HepG2 (cell line): ENCODE results near the gene LGI4. TPM values are rescaled to one million over a fixed set of nuclear protein-coding genes. Genes with fewer than 3 reads are reported as not detected.

Experiments
- ATAC-seq: fragments of 200-7000 bp; cut with Tn5 transposase; 3 replicates; pipeline ENCODE4 v1.9.1; 2020; ENCODE audit warnings: mild to moderate bottlenecking, moderate library complexity
- BruUV-seq: library from RNA; stranded (reverse); fragments of 400-500 nt; replicated peaks from 2 replicates; lab custom pipeline; 2021; lab: Mats Ljungman, UMichigan
- CTCF ChIA-PET: fragments of 300-600 bp; formaldehyde crosslinking; extraction: SDS; loops from one replicate; lab custom pipeline; 2021; ENCODE audit warnings: low total read pairs, inconsistent platforms, low intra/inter-chr PET ratio; lab: Yijun Ruan, JAX
- POLR2A ChIA-PET: fragments of 350-600 bp; sonication (Branson Sonifier 250); formaldehyde crosslinking; loops from one replicate; lab custom pipeline; 2020; ENCODE audit warnings: antibody characterized with exemption, inconsistent platforms; lab: Yijun Ruan, JAX
- DNase-seq: peaks from one replicate; pipeline ENCODE4 v3.0.0-alpha.2; 2015; ENCODE audit warnings: low spot score
- FAIRE-seq: peaks from 3 replicates; lab custom pipeline; 2011; peaks lifted over from hg19 to GRCh38; lab: Jason Lieb, UNC
- H2AFZ ChIP-seq: one replicate; pipeline ENCODE4 v1.6.1; 2011; ENCODE audit warnings: low read length, inconsistent platforms
- H3K27ac ChIP-seq: fragments of 300-600 bp; 3 replicates; pipeline ENCODE4 v1.8.0; 2011; ENCODE audit warnings: mixed run types, mild to moderate bottlenecking, mixed read lengths, low read length, inconsistent platforms; ENCODE audit not compliant: insufficient read depth; ENCODE audit errors: extremely low read length
- H3K27me3 ChIP-seq, 2 experiments: fragments of 200-600 bp in 1 of 2; 2 replicates in 1 of 2; 3 replicates in 1 of 2; pipeline versions ENCODE4 v1.6.0 to v1.8.0; 2011; ENCODE audit warnings: low read length in 2 of 2, mild to moderate bottlenecking in 2 of 2, moderate library complexity in 2 of 2, inconsistent platforms in 1 of 2; ENCODE audit not compliant: insufficient read depth in 2 of 2, control insufficient read depth in 1 of 2
- H3K36me3 ChIP-seq, 2 experiments: fragments of 200-600 bp in 1 of 2; replicated peaks in 1 of 2; 2 replicates in 1 of 2; 3 replicates in 1 of 2; pipeline versions ENCODE4 v1.5.1 to v1.8.0; 2011; ENCODE audit warnings: low read length in 2 of 2, inconsistent platforms in 1 of 2; ENCODE audit not compliant: insufficient read depth in 2 of 2, control insufficient read depth in 1 of 2
- H3K4me1 ChIP-seq: 2 replicates; pipeline ENCODE4 v1.5.1; 2012; ENCODE audit warnings: low read length, inconsistent platforms; ENCODE audit not compliant: insufficient read depth
- H3K4me2 ChIP-seq: 2 replicates; pipeline ENCODE4 v1.6.0; 2011; ENCODE audit warnings: low read depth, low read length, inconsistent platforms
- H3K4me3 ChIP-seq, 3 experiments: fragments of 200-600 bp in 1 of 3; sonication (generic), shearing (Covaris generic) in 1 of 3; replicated peaks in 1 of 3; 2 replicates each; pipeline ENCODE4 v1.5.1; 2011 to 2016; ENCODE audit warnings: low read length in 3 of 3, inconsistent platforms in 2 of 3, low read depth in 2 of 3, mild to moderate bottlenecking in 2 of 3, control low read depth in 1 of 3, mixed read lengths in 1 of 3; ENCODE audit not compliant: insufficient read depth in 1 of 3
- H3K79me2 ChIP-seq: one replicate; pipeline ENCODE4 v1.6.1; 2011; ENCODE audit warnings: low read length, inconsistent platforms; ENCODE audit not compliant: insufficient read depth
- H3K9ac ChIP-seq: 2 replicates; pipeline ENCODE4 v1.6.0; 2011; ENCODE audit warnings: mild to moderate bottlenecking, low read depth, low read length, inconsistent platforms; ENCODE audit not compliant: insufficient read depth
- H3K9me3 ChIP-seq: 2 replicates; pipeline ENCODE4 v1.5.1; 2012; ENCODE audit warnings: mild to moderate bottlenecking, low read length
- H4K20me1 ChIP-seq: 2 replicates; pipeline ENCODE4 v1.6.0; 2011; ENCODE audit warnings: inconsistent platforms, mild to moderate bottlenecking, low read length, moderate library complexity; ENCODE audit not compliant: insufficient read depth
- FUBP1 ChIP-seq: sonication (generic); formaldehyde crosslinking; IDR thresholded peaks from 2 replicates; pipeline ENCODE4 v1.5.1; 2020; ENCODE audit warnings: missing genetic modification reagents, mild to moderate bottlenecking, borderline replicate concordance
- HMG20A ChIP-seq: IDR thresholded peaks from 2 replicates; pipeline ENCODE4 v1.6.1; 2016; ENCODE audit warnings: borderline replicate concordance
- HNF1B ChIP-seq: sonication (generic); formaldehyde crosslinking; IDR thresholded peaks from 2 replicates; pipeline ENCODE4 v1.5.1; 2020; ENCODE audit warnings: mild to moderate bottlenecking, moderate library complexity, missing genetic modification reagents
- HOMEZ ChIP-seq: IDR thresholded peaks from 2 replicates; pipeline ENCODE4 v1.6.1; 2016; ENCODE audit warnings: low read depth
- HOXA7 ChIP-seq: sonication (generic); formaldehyde crosslinking; IDR thresholded peaks from 2 replicates; pipeline ENCODE4 v1.8.1; 2022; ENCODE audit warnings: mild to moderate bottlenecking, missing genetic modification reagents, moderate library complexity
- LRRFIP1 ChIP-seq: sonication (generic); formaldehyde crosslinking; conservative IDR thresholded peaks from 2 replicates; pipeline ENCODE4 v1.4.0; 2020; ENCODE audit warnings: missing genetic modification reagents
- NKX3-1 ChIP-seq: sonication (generic); formaldehyde crosslinking; IDR thresholded peaks from 2 replicates; pipeline ENCODE4 v1.5.0; 2020; ENCODE audit warnings: missing genetic modification reagents
- POLR2AphosphoS2 ChIP-seq: IDR thresholded peaks from 2 replicates; pipeline ENCODE4 v1.6.1; 2011; ENCODE audit warnings: low read depth, low read length, improper control_type of control experiment
- U2AF2 ChIP-seq: fragments of 200-400 bp; formaldehyde crosslinking; IDR thresholded peaks from 2 replicates; pipeline ENCODE4 v1.6.1; 2017; ENCODE audit warnings: low read depth, mild to moderate bottlenecking, low read length
- WIZ ChIP-seq: sonication (generic); formaldehyde crosslinking; IDR thresholded peaks from 2 replicates; pipeline ENCODE4 v1.5.1; 2020; ENCODE audit warnings: mild to moderate bottlenecking, missing genetic modification reagents
- ZBTB43 ChIP-seq: sonication (generic); formaldehyde crosslinking; conservative IDR thresholded peaks from 2 replicates; pipeline ENCODE4 v1.4.0; 2020; ENCODE audit warnings: missing genetic modification reagents
- ZNF180 ChIP-seq: sonication (generic); formaldehyde crosslinking; IDR thresholded peaks from 2 replicates; pipeline ENCODE4 v1.4.0; 2020; ENCODE audit warnings: low read depth, missing genetic modification reagents, borderline replicate concordance
- WGBS: methylation state at CpG from one replicate; pipeline ENCODE4 v1.1.6; 2017; ENCODE audit warnings: low lambda C conversion rate; 5-methylcytosine and 5-hydroxymethylcytosine counted together
- in situ Hi-C: cut with HindIII; loops from 2 replicates; pipeline ENCODE4 v1.10.0; 2017; ENCODE audit warnings: low pct_unique_long_range_greater_than_20kb; ENCODE audit not compliant: extremely low pct_ligation_motif_present
- intact Hi-C: fragments of 100-400 bp; cut with micrococcal nuclease; formaldehyde crosslinking; loops from one replicate; pipeline ENCODE4 v1.10.0; 2022; ENCODE audit not compliant: unreplicated experiment
- polyA plus RNA-seq, 8 experiments: library from polyadenylated mRNA; depleted of rRNA in 3 of 8; stranded (reverse) in 7 of 8; unstranded in 1 of 8; fragments of >200 nt; fragmentation: Illumina TruSeq in 4 of 8; extraction: Trizol in 4 of 8; gene quantifications; 2 replicates each; pipeline versions ENCODE4 v1.2.1 to v1.2.3, GENCODE V29; 2011 to 2016; ENCODE audit warnings: low read depth in 4 of 8, missing spikeins in 1 of 8, mixed read lengths in 1 of 8; ENCODE audit not compliant: insufficient read depth in 1 of 8
- total RNA-seq, 5 experiments: library from RNA; depleted of rRNA; stranded (reverse); fragments of >200 nt; fragmentation: Illumina TruSeq; extraction: Trizol; gene quantifications; 2 replicates each; pipeline ENCODE4 v1.2.3, GENCODE V29; 2016; ENCODE audit warnings: low read depth in 1 of 5

LGI4 gene
- total and polyA plus RNA-seq, 2 of the 13 experiments (the other 11 are each of a cell fraction or from before 2014, with no cell fraction given): 2.8 TPM; not detected in 1

- Histone ChIP-seq H3K27me3 (no peaks in the 10 kb centered on the region; a peak in 1 of 5 replicates), H3K9ac (no peak overlapping the region), H3K4me1 (no peaks in the 10 kb centered on the region), H3K9me3 (peaks cover 15% of the 10 kb centered on the region; the same call in 1 of the 2 replicates), H2AFZ (no peak overlapping the region), H3K4me2 (no peak overlapping the region), H3K4me3 (no peak overlapping the region), H4K20me1 (no peaks in the 10 kb centered on the region), H3K36me3 (no peaks in the 10 kb centered on the region), H3K79me2 (no peaks in the 10 kb centered on the region), H3K27ac (no peak overlapping the region)
- in situ Hi-C loops (no loop called here), intact Hi-C loops (no loop called here)
- WGBS: 39% methylated on average over 17 of the region's 18 CpGs
- no peak for ATAC-seq
- no TSS peak for BruUV-seq
- ChIA-PET CTCF (no interaction called here), POLR2A (no interaction called here)
- DNase-seq: no peak
- TF ChIP-seq LRRFIP1 (CRISPR knock-in tag): no peak
- no peak for TF ChIP-seq HMG20A
- TF ChIP-seq NKX3-1 (CRISPR knock-in tag): no peak
- TF ChIP-seq HNF1B (CRISPR knock-in tag): no peak
- TF ChIP-seq ZBTB43: no peak
- TF ChIP-seq POLR2AphosphoS2: no peak
- TF ChIP-seq ZNF180 (CRISPR knock-in tag): no peak
- TF ChIP-seq FUBP1: no peak
- TF ChIP-seq U2AF2: no peak
- no peak for TF ChIP-seq WIZ (CRISPR knock-in tag)
- no peak for TF ChIP-seq HOMEZ (CRISPR knock-in tag)
- no peak for TF ChIP-seq HOXA7 (CRISPR knock-in tag)
- FAIRE-seq: no peak
Measured at GRCh38 chr19:35169221-35169995, 34.5 kb upstream of the LGI4 start.
